CD4-positive, alpha-beta memory T cell (primary cell): ENCODE results near the gene NOS1AP. TPM values are rescaled to one million over a fixed set of nuclear protein-coding genes. Genes with fewer than 3 reads are reported as not detected.

Experiments
- CTCF ChIA-PET: fragments of 350-600 bp; sonication (Branson Sonifier 250); formaldehyde crosslinking; loops from one replicate; lab custom pipeline; 2021; ENCODE audit warnings: inconsistent platforms; ENCODE audit not compliant: partially characterized antibody; lab: Charles Lee
- POLR2A ChIA-PET: fragments of 350-600 bp; sonication (Branson Sonifier 250); formaldehyde crosslinking; loops from one replicate; lab custom pipeline; 2021; ENCODE audit not compliant: partially characterized antibody; lab: Charles Lee
- DNase-seq, 5 donors: peaks; one replicate each; pipeline versions ENCODE4 v3.0.0 to v3.0.0-alpha.2; 2020 to 2022; ENCODE audit warnings: mixed read lengths in 1 of 5
- H3K27ac ChIP-seq: one replicate; pipeline ENCODE4 v1.7.0; 2013; ENCODE audit warnings: low read depth, low read length
- H3K27me3 ChIP-seq: 2 replicates; pipeline ENCODE4 v1.7.0; 2013; ENCODE audit warnings: mild to moderate bottlenecking, low read length, moderate library complexity; ENCODE audit not compliant: insufficient read depth
- H3K36me3 ChIP-seq: 2 replicates; pipeline ENCODE4 v1.7.0; 2013; ENCODE audit warnings: mild to moderate bottlenecking, low read length, moderate library complexity; ENCODE audit not compliant: insufficient read depth
- H3K4me1 ChIP-seq: 2 replicates; pipeline ENCODE4 v1.7.0; 2013; ENCODE audit warnings: mild to moderate bottlenecking, low read length, moderate library complexity; ENCODE audit not compliant: insufficient read depth
- H3K4me3 ChIP-seq, 2 donors: one replicate each; pipeline ENCODE4 v1.7.0; 2013; ENCODE audit warnings: low read length in 2 of 2, mild to moderate bottlenecking in 1 of 2
- H3K9me3 ChIP-seq, 2 donors: one replicate each; pipeline ENCODE4 v1.7.0; 2013; ENCODE audit warnings: low read length in 2 of 2, control low read depth in 1 of 2; ENCODE audit not compliant: control insufficient read depth in 1 of 2
- H3K27ac Mint-ChIP-seq, 7 donors: one replicate each; pipeline ENCODE4 v1.8.0; 2020 to 2021; ENCODE audit warnings: mixed read lengths in 7 of 7, mild to moderate bottlenecking in 6 of 7, inconsistent platforms in 3 of 7, moderate library complexity in 3 of 7
- H3K27me3 Mint-ChIP-seq, 2 donors: one replicate each; pipeline ENCODE4 v1.8.0; 2020 to 2021; ENCODE audit warnings: mixed read lengths in 2 of 2
- H3K36me3 Mint-ChIP-seq, 2 donors: one replicate each; pipeline ENCODE4 v1.8.0; 2020 to 2021; ENCODE audit warnings: mixed read lengths in 2 of 2, inconsistent platforms in 1 of 2, mild to moderate bottlenecking in 1 of 2
- H3K4me1 Mint-ChIP-seq, 4 donors: one replicate each; pipeline ENCODE4 v1.8.0; 2020 to 2021; ENCODE audit warnings: mixed read lengths in 4 of 4, mild to moderate bottlenecking in 1 of 4
- H3K4me3 Mint-ChIP-seq, 8 donors: one replicate each; pipeline ENCODE4 v1.8.0; 2020 to 2021; ENCODE audit warnings: mixed read lengths in 8 of 8, mild to moderate bottlenecking in 7 of 8, moderate library complexity in 6 of 8, inconsistent platforms in 3 of 8
- H3K9me3 Mint-ChIP-seq, 8 donors: one replicate each; pipeline ENCODE4 v1.8.0; 2020 to 2021; ENCODE audit warnings: mixed read lengths in 8 of 8, mild to moderate bottlenecking in 5 of 8, inconsistent platforms in 3 of 8, moderate library complexity in 1 of 8
- intact Hi-C: fragments of 100-400 bp; cut with micrococcal nuclease; formaldehyde crosslinking; loops from one replicate; pipeline ENCODE4 v1.15.1; 2023
- polyA plus RNA-seq, 2 donors: library from polyadenylated mRNA; unstranded; fragments of 300-500 nt; fragmentation: Illumina TruSeq; gene quantifications; one replicate each; pipeline ENCODE4 v1.2.3, GENCODE V29; 2021
- total RNA-seq, 2 experiments: library from RNA; stranded (reverse); gene quantifications; one replicate each; pipeline ENCODE4 v1.2.3, GENCODE V29; 2021

Gene NOS1AP
- total and polyA plus RNA-seq, 4 experiments from 2014 or later, result not detected

DNA sequence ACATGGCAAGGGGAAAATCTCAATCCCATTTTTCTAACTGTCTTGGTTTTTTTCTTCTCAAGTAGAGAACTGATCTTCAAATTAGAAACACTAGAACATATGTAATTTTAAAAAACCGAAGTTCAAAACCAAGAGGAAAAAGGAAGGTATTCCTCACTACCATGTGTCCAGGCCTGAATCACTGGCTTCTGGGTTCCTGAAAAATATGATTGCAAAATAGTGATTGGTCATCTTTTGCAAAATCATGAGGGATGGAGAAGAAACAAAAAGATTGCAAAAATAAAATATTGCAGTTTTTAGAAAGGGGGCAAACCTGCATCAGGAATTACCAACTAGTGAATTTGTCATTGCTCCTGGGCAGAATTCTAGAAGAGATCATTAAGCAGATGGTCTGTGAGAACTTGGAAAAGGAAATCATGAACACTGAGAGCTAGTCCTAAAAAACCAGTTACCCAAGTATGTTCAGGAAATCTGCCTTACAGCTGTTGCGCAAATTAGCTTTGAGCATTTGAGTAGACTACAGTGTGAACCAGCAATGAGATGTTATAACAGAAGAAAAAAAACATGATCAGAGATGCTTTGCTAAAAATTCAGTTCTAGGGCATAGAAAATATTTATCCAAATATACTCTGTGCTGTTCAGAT lies 257.8 kb downstream of the NOS1AP start:
- no peak overlapping the region for H3K4me3 Mint-ChIP-seq
- CTCF ChIA-PET, result no interaction called here
- POLR2A ChIA-PET, result no interaction called here

DNA sequence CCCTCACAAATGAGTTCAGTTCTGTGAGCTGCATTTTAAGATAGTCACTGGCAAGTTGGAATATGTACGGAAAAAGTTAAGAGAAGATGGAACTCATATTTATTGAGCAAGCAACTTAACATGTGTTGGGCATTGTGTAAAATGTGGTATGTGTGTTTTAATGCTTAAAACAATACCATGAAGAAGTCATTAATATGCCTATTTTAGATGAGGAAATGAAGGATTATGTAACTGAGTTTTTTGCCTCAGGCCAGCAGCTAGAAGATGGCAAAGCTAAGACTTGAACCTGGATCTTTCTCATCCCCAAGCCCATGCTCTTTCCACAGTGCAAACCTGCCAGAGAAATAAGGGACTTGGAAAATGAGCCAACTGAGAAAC lies 258.3 kb downstream of the NOS1AP start:
- peaks cover 2 to 5% of the 10 kb centered on the region in 2 donors for H3K27me3 Mint-ChIP-seq
- H3K36me3 Mint-ChIP-seq, result no peaks in the 10 kb centered on the region
- H3K27me3 ChIP-seq, result peaks cover 3% of the 10 kb centered on the region
- intact Hi-C loops, result no loop called here
- no peak overlapping the region for H3K27ac Mint-ChIP-seq
- POLR2A ChIA-PET, result no interaction called here
- no peaks in the 10 kb centered on the region for H3K36me3 ChIP-seq
- H3K9me3 Mint-ChIP-seq, result no peaks in the 10 kb centered on the region
- DNase-seq, result no peak
- H3K4me1 Mint-ChIP-seq, result no peaks in the 10 kb centered on the region
- no peak overlapping the region for H3K4me3 Mint-ChIP-seq
- H3K4me3 ChIP-seq, result no peak overlapping the region
- CTCF ChIA-PET, result no interaction called here
- H3K4me1 ChIP-seq, result no peaks in the 10 kb centered on the region
- H3K9me3 ChIP-seq, result no peaks in the 10 kb centered on the region
- no peak overlapping the region for H3K27ac ChIP-seq

More for the DNA sequence above, 257.8 kb downstream of the NOS1AP start:
- intact Hi-C loops, result no loop called here
- DNase-seq, result no peak
- Histone ChIP-seq H3K4me1 (no peaks in the 10 kb centered on the region), H3K36me3 (no peaks in the 10 kb centered on the region), H3K27ac (no peak overlapping the region), H3K9me3 (no peaks in the 10 kb centered on the region), H3K4me3 (no peak overlapping the region), H3K27me3 (peaks cover 3% of the 10 kb centered on the region)
- no peaks in the 10 kb centered on the region for H3K9me3 Mint-ChIP-seq
- H3K27me3 Mint-ChIP-seq, result peaks cover 2 to 5% of the 10 kb centered on the region in 2 donors
- H3K4me1 Mint-ChIP-seq, result no peaks in the 10 kb centered on the region
- H3K27ac Mint-ChIP-seq, result no peak overlapping the region
- no peaks in the 10 kb centered on the region for H3K36me3 Mint-ChIP-seq

DNA sequence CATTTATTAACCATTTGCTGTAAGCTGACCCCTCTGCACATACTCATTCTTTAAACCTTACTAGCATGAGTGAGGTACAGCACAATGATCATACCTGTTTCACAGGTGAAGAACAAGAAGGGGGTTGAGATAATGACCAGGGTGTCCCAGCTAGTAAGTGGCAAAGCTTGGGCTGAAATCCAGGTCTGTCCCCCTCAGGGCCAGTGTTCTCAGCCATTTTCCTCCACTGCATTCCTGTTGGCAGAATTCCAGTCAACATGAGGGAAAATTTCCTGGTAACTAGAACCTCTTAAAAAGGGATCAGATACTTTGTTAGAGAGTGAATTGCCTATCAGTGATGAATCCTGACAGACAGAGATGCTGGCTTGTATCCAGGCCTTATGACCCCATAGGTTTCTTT lies 259.0 kb downstream of the NOS1AP start:
- Histone ChIP-seq H3K4me3 (no peak overlapping the region), H3K4me1 (no peaks in the 10 kb centered on the region), H3K27ac (no peak overlapping the region), H3K9me3 (no peaks in the 10 kb centered on the region), H3K36me3 (no peaks in the 10 kb centered on the region), H3K27me3 (peaks cover 3% of the 10 kb centered on the region)
- Mint-ChIP-seq H3K4me1 (no peaks in the 10 kb centered on the region), H3K36me3 (no peaks in the 10 kb centered on the region), H3K4me3 (no peak overlapping the region), H3K27ac (no peak overlapping the region), H3K27me3 (peaks cover 2 to 5% of the 10 kb centered on the region in 2 donors), H3K9me3 (no peaks in the 10 kb centered on the region)
- intact Hi-C loops, result no loop called here
- DNase-seq, result no peak
- POLR2A ChIA-PET, result no interaction called here
- CTCF ChIA-PET, result no interaction called here

DNA sequence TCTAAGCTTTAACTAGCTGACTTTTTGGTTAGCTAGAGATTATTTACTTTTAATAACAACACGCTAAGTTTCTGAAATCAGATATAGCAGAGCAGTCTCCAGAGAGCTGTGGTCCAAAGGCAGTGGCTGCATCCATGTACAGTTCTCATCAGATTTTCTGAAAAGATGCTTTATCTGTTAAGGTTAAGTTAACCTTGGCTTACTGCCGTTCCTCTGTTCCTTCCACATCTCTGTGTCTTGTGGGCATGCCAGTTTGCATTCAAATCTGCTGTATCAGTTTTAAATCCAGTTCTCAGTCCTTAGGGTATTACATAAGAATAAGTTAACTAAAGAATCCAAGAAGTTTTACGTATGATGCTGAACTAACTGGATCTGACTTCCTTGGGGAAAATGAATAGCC lies 260.3 kb downstream of the NOS1AP start:
- no peaks in the 10 kb centered on the region for H3K36me3 Mint-ChIP-seq
- no peak for DNase-seq
- peaks cover under 1% of the 10 kb centered on the region for H3K27me3 ChIP-seq
- POLR2A ChIA-PET, result no interaction called here
- no peak overlapping the region for H3K4me3 Mint-ChIP-seq
- no peaks in the 10 kb centered on the region for H3K9me3 ChIP-seq
- CTCF ChIA-PET, result no interaction called here
- peaks cover under 1 to 5% of the 10 kb centered on the region in 2 donors for H3K27me3 Mint-ChIP-seq
- no peak overlapping the region for H3K4me3 ChIP-seq
- intact Hi-C loops, result no loop called here
- H3K27ac Mint-ChIP-seq, result no peak overlapping the region
- H3K4me1 Mint-ChIP-seq, result no peaks in the 10 kb centered on the region
- H3K9me3 Mint-ChIP-seq, result peaks cover 0 to 1% (median 0%) of the 10 kb centered on the region in 8 donors
- no peaks in the 10 kb centered on the region for H3K4me1 ChIP-seq
- no peaks in the 10 kb centered on the region for H3K36me3 ChIP-seq
- no peak overlapping the region for H3K27ac ChIP-seq

DNA sequence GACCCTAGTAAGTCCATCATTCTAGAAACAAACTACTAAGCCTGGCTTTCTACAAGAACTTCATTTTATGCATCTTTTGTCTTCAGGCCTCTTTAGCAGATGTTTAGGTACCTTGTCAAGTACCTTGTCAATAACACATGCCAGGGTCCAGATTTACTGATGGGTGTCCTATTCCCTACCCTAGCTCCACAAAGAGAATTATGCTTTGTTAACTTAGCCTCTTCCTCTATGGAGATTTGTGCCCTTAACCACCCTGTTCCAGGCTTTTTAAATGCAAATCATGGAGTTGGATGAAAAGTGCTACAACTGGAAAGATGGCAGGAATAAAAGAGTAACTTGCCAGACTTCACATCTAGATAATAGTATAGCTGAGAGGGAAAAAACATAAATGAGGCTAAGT lies 264.5 kb downstream of the NOS1AP start:
- H3K27me3 Mint-ChIP-seq, result peaks cover 6 to 18% of the 10 kb centered on the region in 2 donors
- ChIA-PET CTCF (no interaction called here), POLR2A (no interaction called here)
- Histone ChIP-seq H3K9me3 (no peaks in the 10 kb centered on the region), H3K4me3 (no peak overlapping the region), H3K36me3 (no peaks in the 10 kb centered on the region), H3K27ac (no peak overlapping the region), H3K27me3 (no peaks in the 10 kb centered on the region), H3K4me1 (no peaks in the 10 kb centered on the region)
- H3K9me3 Mint-ChIP-seq, result peaks cover 0 to 1% (median 0%) of the 10 kb centered on the region in 8 donors
- H3K4me1 Mint-ChIP-seq, result no peaks in the 10 kb centered on the region
- H3K4me3 Mint-ChIP-seq, result no peak overlapping the region
- DNase-seq, result no peak
- no peak overlapping the region for H3K27ac Mint-ChIP-seq
- H3K36me3 Mint-ChIP-seq, result no peaks in the 10 kb centered on the region
- intact Hi-C loops, result no loop called here

DNA sequence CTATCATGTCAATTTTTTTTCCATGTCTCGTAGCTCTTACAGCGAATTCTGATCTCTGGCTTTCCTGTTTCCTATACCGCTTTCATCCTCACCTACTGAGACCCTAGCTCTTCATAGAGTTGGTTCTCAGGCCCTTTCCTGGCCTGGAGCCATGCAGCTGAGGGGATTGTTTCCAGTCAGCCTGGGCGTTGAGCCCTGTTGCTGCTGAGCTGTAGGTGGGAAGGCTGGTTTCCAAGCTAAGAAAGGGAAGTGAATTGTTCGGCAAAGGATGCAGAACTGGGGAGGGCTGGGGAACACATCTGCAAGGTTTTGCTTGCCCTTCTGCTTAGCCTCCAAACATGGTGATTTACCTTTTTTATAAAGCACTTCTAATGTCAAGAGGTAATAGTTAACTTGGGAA lies 265.6 kb downstream of the NOS1AP start:
- H3K27me3 Mint-ChIP-seq, result peaks cover 6 to 19% of the 10 kb centered on the region in 2 donors
- no peak overlapping the region for H3K4me3 ChIP-seq
- H3K27ac ChIP-seq, result no peak overlapping the region
- ChIA-PET POLR2A (no interaction called here), CTCF (no interaction called here)
- no peak overlapping the region for H3K27ac Mint-ChIP-seq
- intact Hi-C loops, result no loop called here
- H3K9me3 ChIP-seq, result no peaks in the 10 kb centered on the region
- H3K4me3 Mint-ChIP-seq, result no peak overlapping the region
- no peaks in the 10 kb centered on the region for H3K4me1 Mint-ChIP-seq
- H3K36me3 Mint-ChIP-seq, result no peaks in the 10 kb centered on the region
- no peaks in the 10 kb centered on the region for H3K36me3 ChIP-seq
- no peaks in the 10 kb centered on the region for H3K4me1 ChIP-seq
- H3K9me3 Mint-ChIP-seq, result peaks cover 0 to 1% (median 0%) of the 10 kb centered on the region in 8 donors
- DNase-seq, result no peak
- no peaks in the 10 kb centered on the region for H3K27me3 ChIP-seq

DNA sequence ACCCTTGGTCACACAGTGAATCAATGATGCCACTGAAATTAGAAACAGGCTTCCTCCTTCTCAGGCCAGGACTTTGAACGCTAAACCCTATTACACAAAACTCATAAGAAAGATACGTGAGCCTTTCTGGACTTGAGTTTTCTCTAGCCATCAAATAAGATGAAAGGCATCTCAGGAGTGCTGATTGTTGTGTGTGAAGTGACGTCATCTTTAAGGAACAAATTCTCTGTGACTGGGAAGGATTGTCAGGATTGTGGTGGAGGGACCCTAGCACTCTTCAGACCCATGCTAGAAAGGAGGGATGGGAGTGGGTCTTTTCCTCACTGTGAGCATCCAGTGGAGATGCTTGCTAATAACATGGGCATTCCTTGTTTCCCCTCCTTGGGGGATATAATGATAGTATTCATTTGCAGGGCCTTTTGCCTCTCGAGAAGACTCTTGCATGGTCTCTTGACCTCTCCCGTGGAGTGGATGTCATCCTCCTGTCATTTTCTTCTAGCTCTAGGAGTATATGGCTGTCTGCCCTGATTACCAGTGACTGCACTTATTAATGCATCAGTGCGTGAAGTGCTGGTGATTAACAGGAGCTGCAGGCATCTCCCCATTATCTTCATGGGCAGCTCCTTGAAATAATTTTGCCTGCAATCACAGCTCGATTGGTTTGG lies 267.3 kb downstream of the NOS1AP start:
- H3K27me3 Mint-ChIP-seq, result peaks cover 4 to 19% of the 10 kb centered on the region in 2 donors
- H3K36me3 ChIP-seq, result no peaks in the 10 kb centered on the region
- CTCF ChIA-PET, result interaction anchor here (1.2 kb wide), 1 partner anchor 15 kb away, joined by 3 read pairs; no protein-coding TSS in a partner anchor
- no peaks in the 10 kb centered on the region for H3K36me3 Mint-ChIP-seq
- POLR2A ChIA-PET, result no interaction called here
- no peak overlapping the region for H3K4me3 Mint-ChIP-seq
- H3K27me3 ChIP-seq, result no peaks in the 10 kb centered on the region
- no peak for DNase-seq
- intact Hi-C loops, result no loop called here
- no peak overlapping the region for H3K27ac Mint-ChIP-seq
- no peak overlapping the region for H3K27ac ChIP-seq
- H3K9me3 ChIP-seq, result no peaks in the 10 kb centered on the region
- peaks cover 0 to 1% (median 0%) of the 10 kb centered on the region in 8 donors for H3K9me3 Mint-ChIP-seq
- no peaks in the 10 kb centered on the region for H3K4me1 Mint-ChIP-seq
- no peaks in the 10 kb centered on the region for H3K4me1 ChIP-seq
- H3K4me3 ChIP-seq, result no peak overlapping the region
